G401.6 (cell line): Measurements from ENCODE around the gene SEMA5B.

Source experiments
- FAIRE-seq: peaks from 2 replicates; lab custom pipeline; 2012; peaks lifted over from hg19 to GRCh38; lab: Jason Lieb, UNC

Gene SEMA5B

GRCh38 chr3:122993124-122993978 lies 34.2 kb downstream of the SEMA5B start:
- no peak for FAIRE-seq

GRCh38 chr3:122992676-122993075 lies 34.9 kb downstream of the SEMA5B start:
- FAIRE-seq = no peak

- no peak for FAIRE-seq
These were observed 35.4 kb downstream of the SEMA5B start for GRCh38 chr3:122992133-122992532.

- FAIRE-seq = no peak
These were observed 36.2 kb downstream of the SEMA5B start for GRCh38 chr3:122991236-122991985.

- no peak for FAIRE-seq
These were observed 37.5 kb downstream of the SEMA5B start for GRCh38 chr3:122989856-122990575.

GRCh38 chr3:122988508-122988907 lies 39.1 kb downstream of the SEMA5B start:
- FAIRE-seq = no peak

- FAIRE-seq = no peak
These were observed 39.7 kb downstream of the SEMA5B start for GRCh38 chr3:122987736-122988319.

GRCh38 chr3:122987231-122987630 lies 40.3 kb downstream of the SEMA5B start:
- FAIRE-seq = no peak

GRCh38 chr3:122986693-122987179 lies 40.8 kb downstream of the SEMA5B start:
- FAIRE-seq = no peak

GRCh38 chr3:122985539-122985938 lies 42.0 kb downstream of the SEMA5B start:
- FAIRE-seq = no peak

- FAIRE-seq = no peak
These were observed 42.9 kb downstream of the SEMA5B start for GRCh38 chr3:122984650-122985049.

- FAIRE-seq = no peak
These were observed 43.6 kb downstream of the SEMA5B start for GRCh38 chr3:122984007-122984406.

GRCh38 chr3:122982216-122983185 lies 45.1 kb downstream of the SEMA5B start:
- FAIRE-seq = no peak

- no peak for FAIRE-seq
These were observed 48.4 kb downstream of the SEMA5B start for GRCh38 chr3:122979211-122979610.

- FAIRE-seq = no peak
These were observed 49.0 kb downstream of the SEMA5B start for GRCh38 chr3:122978569-122978968.

- FAIRE-seq = no peak
These were observed 49.7 kb downstream of the SEMA5B start for GRCh38 chr3:122977746-122978466.

GRCh38 chr3:122975924-122976293 lies 51.7 kb downstream of the SEMA5B start:
- FAIRE-seq = no peak

GRCh38 chr3:122975163-122975923 lies 52.2 kb downstream of the SEMA5B start:
- FAIRE-seq = no peak

- FAIRE-seq = no peak
These were observed 52.8 kb downstream of the SEMA5B start for GRCh38 chr3:122974764-122975162.
